Loucy (cell line): ENCODE measurements around the gene OR9A2.

Source experiments
- EZH2phosphoT487 ChIP-seq: fragments of 200-600 bp; IDR thresholded peaks from 2 replicates; pipeline ENCODE4 v1.6.1; 2018; ENCODE audit warnings: antibody characterized with exemption, mild to moderate bottlenecking, moderate library complexity, borderline replicate concordance
- TF ChIP-seq, protein P1 (sequence below): fragments of 200-600 bp; sonication (generic); conservative IDR thresholded peaks from 2 replicates; pipeline ENCODE4 v1.5.1; 2014; ENCODE audit warnings: mild to moderate bottlenecking, antibody characterized with exemption, low read length

DNA sequence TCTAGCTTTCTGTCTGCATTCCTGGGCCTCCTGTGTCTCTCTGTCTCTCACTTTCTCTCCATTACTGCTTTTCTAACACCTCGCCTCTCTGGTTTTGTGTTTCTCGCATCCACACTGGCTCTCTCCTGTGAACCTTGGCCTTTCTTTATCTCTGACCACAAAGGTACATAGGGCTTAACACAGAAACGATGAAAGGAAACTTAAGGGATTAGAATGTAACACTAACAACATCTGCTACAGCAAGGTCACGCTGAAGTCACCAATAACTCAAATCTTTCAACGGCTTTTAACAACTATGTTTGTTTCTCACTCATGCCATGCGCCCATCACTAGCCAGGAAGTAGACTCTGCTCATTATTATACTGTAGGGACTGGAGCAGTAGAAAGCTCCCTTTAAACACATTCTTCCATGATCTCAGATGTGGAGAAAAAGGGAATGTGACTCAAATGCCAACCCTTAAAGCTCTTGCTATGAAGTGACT lies 15.9 kb upstream of the OR9A2 start:
- TF ChIP-seq, protein P1, sequence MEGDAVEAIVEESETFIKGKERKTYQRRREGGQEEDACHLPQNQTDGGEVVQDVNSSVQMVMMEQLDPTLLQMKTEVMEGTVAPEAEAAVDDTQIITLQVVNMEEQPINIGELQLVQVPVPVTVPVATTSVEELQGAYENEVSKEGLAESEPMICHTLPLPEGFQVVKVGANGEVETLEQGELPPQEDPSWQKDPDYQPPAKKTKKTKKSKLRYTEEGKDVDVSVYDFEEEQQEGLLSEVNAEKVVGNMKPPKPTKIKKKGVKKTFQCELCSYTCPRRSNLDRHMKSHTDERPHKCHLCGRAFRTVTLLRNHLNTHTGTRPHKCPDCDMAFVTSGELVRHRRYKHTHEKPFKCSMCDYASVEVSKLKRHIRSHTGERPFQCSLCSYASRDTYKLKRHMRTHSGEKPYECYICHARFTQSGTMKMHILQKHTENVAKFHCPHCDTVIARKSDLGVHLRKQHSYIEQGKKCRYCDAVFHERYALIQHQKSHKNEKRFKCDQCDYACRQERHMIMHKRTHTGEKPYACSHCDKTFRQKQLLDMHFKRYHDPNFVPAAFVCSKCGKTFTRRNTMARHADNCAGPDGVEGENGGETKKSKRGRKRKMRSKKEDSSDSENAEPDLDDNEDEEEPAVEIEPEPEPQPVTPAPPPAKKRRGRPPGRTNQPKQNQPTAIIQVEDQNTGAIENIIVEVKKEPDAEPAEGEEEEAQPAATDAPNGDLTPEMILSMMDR: no peak
- no peak for TF ChIP-seq EZH2phosphoT487
